Endothelial cell (in vitro differentiated cells): ENCODE data around the gene GAD1. TPM values are rescaled to one million over a fixed set of nuclear protein-coding genes. Genes with fewer than 3 reads are reported as not detected.
A peak's percentile ranks its signal among the peaks of the same experiment; 100 is the strongest.

Experiments used
- DNase-seq: peaks from one replicate; pipeline ENCODE4 v3.0.0; 2021; ENCODE audit warnings: low spot score
- H3K27ac Mint-ChIP-seq: one replicate; pipeline ENCODE4 v1.8.0; 2021; ENCODE audit warnings: mixed read lengths, inconsistent platforms; ENCODE audit not compliant: unreplicated experiment
- H3K27me3 Mint-ChIP-seq: one replicate; pipeline ENCODE4 v1.8.0; 2021; ENCODE audit warnings: mild to moderate bottlenecking, moderate library complexity, mixed read lengths, inconsistent platforms; ENCODE audit not compliant: unreplicated experiment
- H3K36me3 Mint-ChIP-seq: one replicate; pipeline ENCODE4 v1.8.0; 2021; ENCODE audit warnings: mild to moderate bottlenecking, low read depth, mixed read lengths, inconsistent platforms; ENCODE audit not compliant: unreplicated experiment
- H3K4me1 Mint-ChIP-seq: one replicate; pipeline ENCODE4 v1.8.0; 2021; ENCODE audit warnings: mild to moderate bottlenecking, mixed read lengths, inconsistent platforms; ENCODE audit not compliant: unreplicated experiment
- H3K4me3 Mint-ChIP-seq: one replicate; pipeline ENCODE4 v1.8.0; 2021; ENCODE audit warnings: mild to moderate bottlenecking, mixed read lengths, inconsistent platforms; ENCODE audit not compliant: unreplicated experiment
- H3K9me3 Mint-ChIP-seq: one replicate; pipeline ENCODE4 v1.8.0; 2021; ENCODE audit warnings: mixed read lengths, inconsistent platforms; ENCODE audit not compliant: unreplicated experiment
- CTCF ChIP-seq: fragments of 200-600 bp; sonication (generic); IDR thresholded peaks from one replicate; pipeline ENCODE4 v1.5.0; 2021; ENCODE audit warnings: antibody characterized with exemption; ENCODE audit not compliant: unreplicated experiment
- long read RNA-seq: library from polyadenylated mRNA; unstranded; transcript quantifications from one replicate; pipeline ENCODE4 v2.0.0, GENCODE V29; 2020; ENCODE audit not compliant: unreplicated experiment
- total RNA-seq: library from RNA; stranded (reverse); fragmentation: NEBNext Ultra II Directional; extraction: Animal tissue kit (Norgen Biotek cat#: 25700); gene quantifications from one replicate; pipeline ENCODE4 v1.2.1, GENCODE V29; 2021; ENCODE audit not compliant: unreplicated experiment

The GAD1 gene
- total RNA-seq = 129 TPM
- long read RNA-seq, transcript GAD1-201 (7 exons, 1,029 nt) = major isoform, 22 of 34 reads
- long read RNA-seq, partial matches to known transcripts = 6 of 34 reads
- long read RNA-seq, other reads (novel, unspliced or antisense) = 6 of 34 reads

GRCh38 chr2:170816504-170817092 lies at the start of gene GAD1:
Gene GAD1, plus strand, starts transcription at chr2:170816887. Its CDS starts 1,705 bp downstream, at chr2:170818592.
- Mint-ChIP-seq H3K4me1 (peaks cover 63% of the 10 kb centered on the region), H3K4me3 (peak within 1 kb of the TSS; percentile 97), H3K27ac (peak within 1 kb of the TSS; percentile 48), H3K27me3 (peaks cover 29% of the 10 kb centered on the region), H3K9me3 (no peaks in the 10 kb centered on the region), H3K36me3 (peaks cover 21% of the 10 kb centered on the region)
- DNase-seq = peak; percentile 84
- no peak for TF ChIP-seq CTCF

GRCh38 chr2:170770008-170770605 lies 46.6 kb upstream of the GAD1 start, which contains the start of gene ERICH2:
Gene ERICH2, plus strand, starts transcription at chr2:170770378. Its CDS starts 304 bp downstream, at chr2:170770682.
- DNase-seq = peak; percentile 57
- H3K36me3 Mint-ChIP-seq = no peaks in the 10 kb centered on the region
- TF ChIP-seq CTCF = no peak
- peak within 1 kb of the TSS; percentile 89 for H3K27ac Mint-ChIP-seq
- peak within 1 kb of the TSS; percentile 94 for H3K4me3 Mint-ChIP-seq
- H3K27me3 Mint-ChIP-seq = peaks cover 4% of the 10 kb centered on the region
- H3K4me1 Mint-ChIP-seq = peaks cover 17% of the 10 kb centered on the region
- H3K9me3 Mint-ChIP-seq = no peaks in the 10 kb centered on the region

GRCh38 chr2:170770606-170771420 lies 45.9 kb upstream of the GAD1 start:
- peak; percentile 79 for DNase-seq
- Mint-ChIP-seq H3K36me3 (no peaks in the 10 kb centered on the region), H3K4me3 (peak overlapping the region; percentile 94), H3K9me3 (no peaks in the 10 kb centered on the region), H3K4me1 (peaks cover 15% of the 10 kb centered on the region), H3K27me3 (peaks cover 4% of the 10 kb centered on the region), H3K27ac (peak overlapping the region; percentile 89)
- TF ChIP-seq CTCF = no peak

- DNase-seq = no peak
- Mint-ChIP-seq H3K27ac (peak overlapping the region; percentile 62), H3K9me3 (no peaks in the 10 kb centered on the region), H3K27me3 (peaks cover 4% of the 10 kb centered on the region), H3K36me3 (no peaks in the 10 kb centered on the region), H3K4me1 (peaks cover 10% of the 10 kb centered on the region), H3K4me3 (peak overlapping the region; percentile 94)
- TF ChIP-seq CTCF = no peak
Measured at GRCh38 chr2:170771421-170771937, 45.2 kb upstream of the GAD1 start.
